PFSK-1 (cell line): ENCODE data around the gene PRKN.

Experiments
- FOXP2 ChIP-seq: optimal IDR thresholded peaks from 2 replicates; pipeline ENCODE3; 2011; ENCODE audit warnings: borderline replicate concordance, control low read depth, inconsistent platforms; ENCODE audit not compliant: insufficient read depth; ENCODE audit errors: extremely low read length, extremely low read depth
- POLR2AphosphoS5 ChIP-seq: IDR thresholded peaks from 2 replicates; pipeline ENCODE4 v1.6.1; 2012; ENCODE audit warnings: low read depth, mild to moderate bottlenecking, control low read depth, low read length, moderate library complexity
- REST ChIP-seq, 2 experiments: IDR thresholded peaks; 2 replicates each; pipeline versions ENCODE4 v1.6.1 to v1.8.0; 2011 to 2012; ENCODE audit warnings: low read depth in 2 of 2, low read length in 2 of 2, control low read depth in 1 of 2, inconsistent platforms in 1 of 2, mild to moderate bottlenecking in 1 of 2, moderate library complexity in 1 of 2; ENCODE audit not compliant: insufficient read depth in 1 of 2
- SIN3A ChIP-seq: IDR thresholded peaks from 2 replicates; pipeline ENCODE4 v1.6.1; 2012; ENCODE audit warnings: mild to moderate bottlenecking, low read length, moderate library complexity, borderline replicate concordance; ENCODE audit not compliant: insufficient read depth
- TAF1 ChIP-seq: IDR thresholded peaks from 2 replicates; pipeline ENCODE4 v1.6.1; 2012; ENCODE audit warnings: low read length, control low read depth, borderline replicate concordance; ENCODE audit not compliant: insufficient read depth

The PRKN gene

GRCh38 chr6:161843066-161843465 lies 884.5 kb downstream of the PRKN start:
- TF ChIP-seq POLR2AphosphoS5 (no peak), REST (IDR thresholded peaks at IDR 0.05; ENCODE audit: insufficient read depth in 1 of 2, low read depth in 2 of 2, low read length in 2 of 2) (no peak), SIN3A (no peak), TAF1 (no peak), FOXP2 (no peak)

- TF ChIP-seq REST (IDR thresholded peaks at IDR 0.05; ENCODE audit: insufficient read depth in 1 of 2, low read depth in 2 of 2, low read length in 2 of 2) (no peak), POLR2AphosphoS5 (no peak), TAF1 (no peak), SIN3A (no peak), FOXP2 (no peak)
Measured at GRCh38 chr6:161840380-161840779, 887.2 kb downstream of the PRKN start.

- TF ChIP-seq FOXP2, result no peak
- no peak for TF ChIP-seq REST (IDR thresholded peaks at IDR 0.05; ENCODE audit: insufficient read depth in 1 of 2, low read depth in 2 of 2, low read length in 2 of 2)
- no peak for TF ChIP-seq SIN3A
- TF ChIP-seq TAF1, result no peak
- no peak for TF ChIP-seq POLR2AphosphoS5
Measured at GRCh38 chr6:161838306-161839035, 889.1 kb downstream of the PRKN start.

- TF ChIP-seq TAF1, result no peak
- TF ChIP-seq FOXP2, result no peak
- no peak for TF ChIP-seq REST (IDR thresholded peaks at IDR 0.05; ENCODE audit: insufficient read depth in 1 of 2, low read depth in 2 of 2, low read length in 2 of 2)
- TF ChIP-seq POLR2AphosphoS5, result no peak
- no peak for TF ChIP-seq SIN3A
Measured at GRCh38 chr6:161837854-161838253, 889.7 kb downstream of the PRKN start.
